Stimulated activated CD8-positive, alpha-beta memory T cell treated with anti-CD3 and anti-CD28 coated beads, Interleukin-7, amount 100 ng/mL, for 48 hours (primary cell): ENCODE data around the gene A2ML1.
A peak's percentile ranks its signal among the peaks of the same experiment; 100 is the strongest.
"Not testable (repeated sequence)": the region's sequence is repeated elsewhere in the genome, so short reads cannot be mapped to it uniquely, and the experiment has no call there.

ENCODE experiments used
- DNase-seq, 2 donors: peaks; one replicate each; pipeline ENCODE4 v3.0.0-alpha.2; 2020; ENCODE audit warnings: low read depth in 1 of 2; ENCODE audit errors: extremely low read depth in 1 of 2

The A2ML1 gene

GRCh38 chr12:8847435-8847834 lies 25.0 kb downstream of the A2ML1 start:
- no peak for DNase-seq

GRCh38 chr12:8849876-8850275 lies 27.5 kb downstream of the A2ML1 start:
- DNase-seq, result no peak

DNA sequence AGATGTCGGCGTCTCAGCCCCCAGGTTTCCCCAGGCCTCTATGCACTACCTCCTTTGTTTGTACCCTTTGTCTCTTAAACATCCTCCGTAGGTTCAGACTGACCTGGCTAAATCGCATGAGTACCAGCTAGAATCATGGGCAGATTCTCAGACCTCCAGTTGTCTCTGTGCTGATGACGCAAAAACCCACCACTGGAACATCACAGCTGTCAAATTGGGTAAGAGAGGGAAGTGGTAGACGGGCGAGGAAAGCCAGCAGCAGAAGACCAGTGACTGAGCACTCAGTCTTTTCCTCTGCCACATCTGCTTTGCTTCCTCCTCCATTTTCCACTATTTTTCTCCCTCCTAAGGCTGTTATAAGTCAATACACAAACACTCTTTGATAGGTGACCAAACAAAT lies 29.7 kb downstream of the A2ML1 start:
- no peak for DNase-seq

DNA sequence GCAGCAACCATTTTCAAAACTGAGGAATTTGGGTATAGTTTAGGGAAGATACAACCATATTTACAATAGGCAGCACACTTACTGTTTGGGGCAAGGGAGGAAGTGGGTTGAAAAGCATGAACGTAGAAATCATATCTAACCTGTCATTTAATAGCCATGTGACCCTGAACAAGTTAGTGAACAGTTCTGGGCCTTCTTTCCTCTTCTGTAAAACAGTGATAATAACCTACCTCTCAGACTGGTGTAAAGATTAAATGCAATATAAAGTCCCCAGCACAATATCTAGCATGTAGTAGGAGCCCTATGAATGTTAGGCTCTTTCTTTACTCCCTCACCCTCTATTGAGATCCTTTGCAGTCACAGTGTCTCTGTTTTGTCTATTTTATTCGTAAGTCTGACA lies 33.5 kb downstream of the A2ML1 start:
- no peak for DNase-seq

- not testable (repeated sequence) for DNase-seq
These were observed 37.0 kb downstream of the A2ML1 start for GRCh38 chr12:8859448-8859847.

GRCh38 chr12:8860165-8860961 lies 37.9 kb downstream of the A2ML1 start:
- DNase-seq, result no peak

DNA sequence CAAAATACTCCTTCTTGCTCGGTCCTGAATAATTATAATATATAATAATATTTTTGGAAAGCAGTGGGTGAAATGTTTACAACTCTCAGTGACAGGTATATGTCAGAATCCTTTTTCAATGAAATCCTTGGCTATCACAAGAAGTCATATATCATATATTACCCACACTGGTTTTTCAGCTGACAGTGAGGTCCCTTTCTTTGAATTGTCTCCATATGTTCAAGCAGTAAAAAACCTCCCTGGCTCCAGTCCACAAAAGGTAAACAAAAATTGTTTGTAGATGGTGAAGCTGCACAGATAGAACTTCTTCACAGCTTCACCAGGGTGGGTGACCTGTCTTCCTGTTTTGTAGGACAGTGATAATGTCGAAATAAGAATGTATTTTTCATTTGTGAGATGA lies 44.0 kb downstream of the A2ML1 start:
- no peak for DNase-seq

- no peak for DNase-seq
These were observed 44.6 kb downstream of the A2ML1 start for GRCh38 chr12:8867009-8867408.

DNA sequence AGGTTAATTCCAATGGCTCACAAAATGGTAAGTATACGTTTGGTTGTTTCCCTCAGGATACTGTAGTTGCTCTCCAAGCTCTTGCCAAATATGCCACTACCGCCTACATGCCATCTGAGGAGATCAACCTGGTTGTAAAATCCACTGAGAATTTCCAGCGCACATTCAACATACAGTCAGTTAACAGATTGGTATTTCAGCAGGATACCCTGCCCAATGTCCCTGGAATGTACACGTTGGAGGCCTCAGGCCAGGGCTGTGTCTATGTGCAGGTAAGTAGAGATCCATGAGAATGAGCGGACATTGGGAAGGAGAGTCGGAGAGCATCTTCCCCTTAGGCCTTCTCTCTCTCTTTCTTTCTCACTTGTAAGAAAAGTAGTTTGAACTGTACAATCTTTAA lies 45.4 kb downstream of the A2ML1 start:
- DNase-seq, result no peak

GRCh38 chr12:8870586-8870985 lies 48.2 kb downstream of the A2ML1 start:
- DNase-seq, result no peak

GRCh38 chr12:8871068-8871467 lies 48.6 kb downstream of the A2ML1 start:
- DNase-seq, result no peak

- no peak for DNase-seq
These were observed 54.5 kb downstream of the A2ML1 start for GRCh38 chr12:8876887-8877286.

DNA sequence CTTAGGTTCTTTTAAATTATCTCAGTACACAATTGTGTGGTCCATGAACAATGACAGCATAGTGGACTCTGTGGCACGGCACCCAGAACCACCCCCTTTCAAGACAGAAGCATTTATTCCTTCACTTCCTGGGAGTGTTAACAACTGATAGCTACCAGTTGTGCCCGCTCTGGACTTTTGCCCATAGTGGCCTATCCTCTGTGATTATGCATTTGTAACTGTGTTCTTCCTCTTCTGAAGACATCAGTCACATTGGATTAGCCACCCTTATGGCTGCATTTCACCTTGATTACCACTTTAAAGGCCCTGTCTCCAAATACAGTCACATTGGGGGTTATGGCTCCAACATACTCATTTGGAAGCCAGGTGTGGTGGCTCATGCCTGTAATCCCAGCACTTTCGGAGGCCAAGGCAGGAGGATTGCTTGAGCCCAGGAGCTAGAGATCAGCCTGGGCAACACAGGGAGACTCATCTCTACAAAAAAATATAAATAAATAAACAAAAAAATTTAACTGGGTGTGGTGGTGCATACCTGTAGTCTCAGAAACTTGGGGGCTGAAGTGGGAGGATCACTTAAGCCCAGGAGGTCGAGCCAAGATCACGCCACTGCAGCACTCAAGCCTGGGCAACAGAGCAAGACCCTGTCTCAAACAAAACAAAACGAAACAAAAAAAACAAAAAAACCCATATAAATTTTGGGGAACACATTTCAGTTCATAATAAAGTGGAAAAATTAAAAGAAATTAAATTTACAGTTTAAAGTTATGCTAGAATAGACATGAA lies 64.3 kb downstream of the A2ML1 start:
- no peak for DNase-seq

- DNase-seq, result no peak
These were observed 64.9 kb downstream of the A2ML1 start for GRCh38 chr12:8887285-8887715.

- DNase-seq, result peak in 1 of 2 donors; percentile 5
These were observed 68.1 kb downstream of the A2ML1 start for GRCh38 chr12:8890313-8891085.

GRCh38 chr12:8891976-8892375 lies 69.6 kb downstream of the A2ML1 start:
- DNase-seq, result no peak

DNA sequence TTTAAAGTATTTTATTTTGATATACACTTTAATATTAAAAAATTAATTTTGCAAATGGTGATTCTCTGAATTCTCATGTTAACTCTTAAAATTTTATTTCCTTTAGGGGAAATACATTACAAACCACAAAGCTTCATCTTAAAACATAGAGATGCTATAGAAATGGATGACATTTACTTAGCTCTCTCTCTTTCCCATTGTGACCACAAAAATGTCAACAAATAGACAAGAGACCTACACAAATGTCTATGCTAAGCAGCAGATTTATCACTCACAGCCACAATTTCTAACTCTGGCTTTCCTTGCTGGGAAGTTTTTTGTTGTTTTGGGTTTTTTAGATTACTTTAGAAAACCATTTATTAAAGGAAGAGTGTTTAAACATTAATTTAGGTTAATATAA lies 72.0 kb downstream of the A2ML1 start:
- no peak for DNase-seq

GRCh38 chr12:8894986-8895385 lies 72.6 kb downstream of the A2ML1 start:
- DNase-seq, result no peak

GRCh38 chr12:8897081-8897480 lies 74.7 kb downstream of the A2ML1 start:
- DNase-seq, result no peak

- no peak for DNase-seq
These were observed 77.4 kb downstream of the A2ML1 start for GRCh38 chr12:8899830-8900229.

GRCh38 chr12:8902703-8903102 lies 80.3 kb downstream of the A2ML1 start:
- not testable (repeated sequence) for DNase-seq
